ENCODE data around the gene SFI1. TPM values are rescaled to one million over a fixed set of nuclear protein-coding genes. Genes with fewer than 3 reads are reported as not detected.
A peak's percentile ranks its signal among the peaks of the same experiment; 100 is the strongest.

Gene SFI1
- 100 to 1,000 TPM; 281 to 291 TPM for total RNA-seq
- 81.3 TPM for polyA plus RNA-seq (2013, experiment 1 of 2)
- 145 TPM for polyA plus RNA-seq (2013, experiment 2 of 2)
- 31.3 to 377 (median 200) reads per million in 172 experiments for total RNA-seq

- H3K27ac Mint-ChIP-seq, result peak within 1 kb of the TSS; percentile 97
- CTCF ChIA-PET, result no interaction called here
Observed at GRCh38 chr22:31496007-31496734, at the start of gene SFI1. SFI1 (plus strand) TSS chr22:31496536; CDS start chr22:31508285, 11,749 bp downstream.

GRCh38 chr22:31446767-31447166 is 49.6 kb upstream of the SFI1 start:
- Mint-ChIP-seq H3K9me3 (no peaks in the 10 kb centered on the region), H3K36me3 (ENCODE audit: low read depth) (peaks cover 48% of the 10 kb centered on the region), H3K4me1 (ENCODE audit: low read depth) (no peaks in the 10 kb centered on the region), H3K27me3 (no peaks in the 10 kb centered on the region), H3K27ac (no peak overlapping the region), H3K4me3 (no peak overlapping the region)
- Histone ChIP-seq H3K36me3 (ENCODE audit: insufficient read depth, low read length) (peaks cover 51% of the 10 kb centered on the region), H3K27me3 (ENCODE audit: control insufficient read depth in 1 of 2, insufficient read depth in 2 of 2, low read length in 2 of 2) (no peaks in the 10 kb centered on the region), H3K9me3 (ENCODE audit: control insufficient read depth in 1 of 2, insufficient read depth in 1 of 2, low read length in 2 of 2) (no peaks in the 10 kb centered on the region), H3K4me1 (ENCODE audit: insufficient read depth, low read length) (no peaks in the 10 kb centered on the region), H3K4me3 (ENCODE audit: low read length) (no peak overlapping the region), H3K27ac (ENCODE audit: low read depth in 1 of 2, low read length in 2 of 2) (no peak overlapping the region)
- ATAC-seq (ENCODE audit: poor library complexity) (no peak), DNase-seq (no peak)
- CTCF ChIA-PET, result no interaction called here
- TF ChIP-seq CTCF (IDR thresholded peaks at IDR 0.05), result no peak
- POLR2A ChIA-PET, result no interaction called here
- intact Hi-C loops (cut with DNase I, micrococcal nuclease), result no loop called here

More at GRCh38 chr22:31496007-31496734, at the start of gene SFI1:
- intact Hi-C loops (cut with DNase I, micrococcal nuclease), result loop anchor here (2.0 to 10.0 kb wide), 6 partner anchors 59 to 979 kb away; partner anchors contain the start of genes DEPDC5 (in 1 of the 2), FBXO7 (in 1 of the 2), PRR14L (in 1 of the 2) and YWHAH (in 1 of the 2)
- Histone ChIP-seq H3K4me3 (ENCODE audit: low read length) (peak within 1 kb of the TSS; percentile 100), H3K4me1 (ENCODE audit: insufficient read depth, low read length) (peaks cover 64% of the 10 kb centered on the region), H3K36me3 (ENCODE audit: insufficient read depth, low read length) (peaks cover 14% of the 10 kb centered on the region), H3K9me3 (ENCODE audit: control insufficient read depth in 1 of 2, insufficient read depth in 1 of 2, low read length in 2 of 2) (no peaks in the 10 kb centered on the region), H3K27me3 (ENCODE audit: control insufficient read depth in 1 of 2, insufficient read depth in 2 of 2, low read length in 2 of 2) (no peaks in the 10 kb centered on the region), H3K27ac (ENCODE audit: low read depth in 1 of 2, low read length in 2 of 2) (peak within 1 kb of the TSS; percentile 94 to 97)
- POLR2A ChIA-PET, result interaction anchor here (0.6 to 2.1 kb wide), 11 partner anchors 21 to 298 kb away, joined by 3 to 12 read pairs (median 5); partner anchors contain the start of genes PATZ1, PIK3IP1 and PISD
- Mint-ChIP-seq H3K4me3 (peak within 1 kb of the TSS; percentile 82), H3K4me1 (ENCODE audit: low read depth) (peaks cover 57% of the 10 kb centered on the region), H3K27me3 (no peaks in the 10 kb centered on the region), H3K36me3 (ENCODE audit: low read depth) (peaks cover 27% of the 10 kb centered on the region), H3K9me3 (no peaks in the 10 kb centered on the region)
- peak; percentile 37 for TF ChIP-seq CTCF (IDR thresholded peaks at IDR 0.05)
- DNase-seq (peak; percentile 93 to 98 (median 96)), ATAC-seq (ENCODE audit: poor library complexity) (peak; percentile 78)

- ChIA-PET CTCF (no interaction called here), POLR2A (no interaction called here)
- intact Hi-C loops (cut with DNase I, micrococcal nuclease), result no loop called here
- Histone ChIP-seq H3K9me3 (ENCODE audit: control insufficient read depth in 1 of 2, insufficient read depth in 1 of 2, low read length in 2 of 2) (no peaks in the 10 kb centered on the region), H3K36me3 (ENCODE audit: insufficient read depth, low read length) (peaks cover 48% of the 10 kb centered on the region), H3K27ac (ENCODE audit: low read depth in 1 of 2, low read length in 2 of 2) (no peak overlapping the region), H3K27me3 (ENCODE audit: control insufficient read depth in 1 of 2, insufficient read depth in 2 of 2, low read length in 2 of 2) (no peaks in the 10 kb centered on the region), H3K4me3 (ENCODE audit: low read length) (no peak overlapping the region), H3K4me1 (ENCODE audit: insufficient read depth, low read length) (no peaks in the 10 kb centered on the region)
- Mint-ChIP-seq H3K4me3 (no peak overlapping the region), H3K9me3 (no peaks in the 10 kb centered on the region), H3K27ac (no peak overlapping the region), H3K4me1 (ENCODE audit: low read depth) (no peaks in the 10 kb centered on the region), H3K36me3 (ENCODE audit: low read depth) (peaks cover 48% of the 10 kb centered on the region), H3K27me3 (no peaks in the 10 kb centered on the region)
- no peak for DNase-seq
- TF ChIP-seq CTCF (IDR thresholded peaks at IDR 0.05), result no peak
- ATAC-seq (ENCODE audit: poor library complexity), result no peak
Observed at GRCh38 chr22:31447337-31447736, 49.0 kb upstream of the SFI1 start.

Data from CD4-positive, alpha-beta T cell (primary cell).